Stimulated activated CD4-positive, alpha-beta T cell treated with anti-CD3 and anti-CD28 coated beads, Interleukin-2, amount 100 ng/mL, for 48 hours (primary cell): ENCODE measurements around the gene FRAS1.
"Not testable (repeated sequence)": the region's sequence is repeated elsewhere in the genome, so short reads cannot be mapped to it uniquely, and the experiment has no call there.

Experiments used
- DNase-seq, 2 donors: peaks; one replicate each; pipeline ENCODE4 v3.0.0-alpha.2; 2020

The FRAS1 gene

GRCh38 chr4:78174891-78175290 is 117.8 kb downstream of the FRAS1 start:
- no peak for DNase-seq

- no peak for DNase-seq
These were observed 122.1 kb downstream of the FRAS1 start for GRCh38 chr4:78179196-78179595.

GRCh38 chr4:78181681-78182234 is 124.6 kb downstream of the FRAS1 start:
- DNase-seq: not testable (repeated sequence)

GRCh38 chr4:78184584-78184983 is 127.5 kb downstream of the FRAS1 start:
- DNase-seq: no peak

- no peak for DNase-seq
These were observed 128.0 kb downstream of the FRAS1 start for GRCh38 chr4:78185117-78185516.

GRCh38 chr4:78186597-78187543 is 129.7 kb downstream of the FRAS1 start:
- DNase-seq: no peak

GRCh38 chr4:78190068-78190467 is 132.9 kb downstream of the FRAS1 start:
- no peak for DNase-seq

- no peak for DNase-seq
These were observed 133.5 kb downstream of the FRAS1 start for GRCh38 chr4:78190595-78190994.

- no peak for DNase-seq
These were observed 140.8 kb downstream of the FRAS1 start for GRCh38 chr4:78197947-78198346.

- no peak for DNase-seq
These were observed 142.9 kb downstream of the FRAS1 start for GRCh38 chr4:78199984-78200383.

GRCh38 chr4:78200949-78201348 is 143.8 kb downstream of the FRAS1 start:
- DNase-seq: no peak

GRCh38 chr4:78204176-78204575 is 147.1 kb downstream of the FRAS1 start:
- DNase-seq: no peak

- DNase-seq: no peak
These were observed 148.5 kb downstream of the FRAS1 start for GRCh38 chr4:78205591-78205990.

GRCh38 chr4:78207541-78207940 is 150.4 kb downstream of the FRAS1 start:
- DNase-seq: no peak

- no peak for DNase-seq
These were observed 150.8 kb downstream of the FRAS1 start for GRCh38 chr4:78207951-78208350.

GRCh38 chr4:78208896-78209295 is 151.8 kb downstream of the FRAS1 start:
- not testable (repeated sequence) for DNase-seq

GRCh38 chr4:78210694-78211410 is 153.7 kb downstream of the FRAS1 start:
- DNase-seq: no peak

GRCh38 chr4:78213218-78213617 is 156.1 kb downstream of the FRAS1 start:
- DNase-seq: no peak

- no peak for DNase-seq
These were observed 157.0 kb downstream of the FRAS1 start for GRCh38 chr4:78214078-78214477.

GRCh38 chr4:78217557-78217956 is 160.4 kb downstream of the FRAS1 start:
- DNase-seq: no peak

GRCh38 chr4:78218260-78218659 is 161.1 kb downstream of the FRAS1 start:
- DNase-seq: no peak

GRCh38 chr4:78219825-78220224 is 162.7 kb downstream of the FRAS1 start:
- no peak for DNase-seq

GRCh38 chr4:78220283-78220682 is 163.2 kb downstream of the FRAS1 start:
- no peak for DNase-seq
